GM19438 (cell line): ENCODE measurements around the gene MIER2.

Source experiments
- ATAC-seq: cut with Tn5 transposase; IDR thresholded peaks from one replicate; pipeline ENCODE4 v1.9.1; 2021; ENCODE audit warnings: low read depth; ENCODE audit not compliant: unreplicated experiment

MIER2 gene

GRCh38 chr19:310781-311496 is 33.7 kb downstream of the MIER2 start:
- ATAC-seq, result no peak

GRCh38 chr19:310141-310651 is 34.4 kb downstream of the MIER2 start:
- ATAC-seq, result no peak

GRCh38 chr19:309206-309565 is 35.4 kb downstream of the MIER2 start:
- ATAC-seq, result no peak

DNA sequence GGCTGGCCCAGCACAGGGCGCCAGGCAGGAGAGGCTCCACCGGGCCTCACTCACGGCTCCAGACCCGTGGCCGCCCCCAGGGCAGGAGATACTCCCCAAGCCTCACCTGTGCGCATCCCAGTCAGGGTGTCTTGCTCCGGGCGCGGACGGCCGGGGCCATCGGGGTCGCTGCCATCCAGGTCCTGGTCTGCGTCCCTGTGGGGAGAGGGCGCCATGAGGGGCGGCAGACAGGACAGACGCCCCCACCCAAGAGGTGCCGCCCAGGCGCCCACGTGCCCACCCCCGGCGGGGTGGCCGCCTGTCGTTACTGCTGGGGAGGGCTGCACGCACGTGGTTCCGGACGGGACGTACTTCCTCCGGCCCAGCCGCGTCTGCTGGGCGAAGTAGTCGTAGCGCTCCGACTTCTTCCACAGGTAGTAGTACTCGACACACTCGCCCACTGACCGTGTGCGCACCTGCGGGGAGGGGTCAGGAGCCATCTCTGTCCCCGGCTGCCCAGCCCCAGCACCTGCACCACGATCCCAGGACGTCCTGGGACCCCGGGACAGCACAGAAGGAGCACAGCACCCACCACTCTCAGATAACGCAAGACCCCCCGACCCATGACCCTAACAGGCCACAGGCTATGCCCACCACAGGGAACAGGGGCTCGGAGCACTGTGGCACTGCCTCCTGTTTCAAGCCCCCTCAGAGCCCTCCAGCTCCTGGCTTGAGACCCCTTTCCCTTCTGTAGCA is 36.0 kb downstream of the MIER2 start:
- ATAC-seq, result no peak

- no peak for ATAC-seq
Observed at GRCh38 chr19:307793-308420, 36.7 kb downstream of the MIER2 start.

DNA sequence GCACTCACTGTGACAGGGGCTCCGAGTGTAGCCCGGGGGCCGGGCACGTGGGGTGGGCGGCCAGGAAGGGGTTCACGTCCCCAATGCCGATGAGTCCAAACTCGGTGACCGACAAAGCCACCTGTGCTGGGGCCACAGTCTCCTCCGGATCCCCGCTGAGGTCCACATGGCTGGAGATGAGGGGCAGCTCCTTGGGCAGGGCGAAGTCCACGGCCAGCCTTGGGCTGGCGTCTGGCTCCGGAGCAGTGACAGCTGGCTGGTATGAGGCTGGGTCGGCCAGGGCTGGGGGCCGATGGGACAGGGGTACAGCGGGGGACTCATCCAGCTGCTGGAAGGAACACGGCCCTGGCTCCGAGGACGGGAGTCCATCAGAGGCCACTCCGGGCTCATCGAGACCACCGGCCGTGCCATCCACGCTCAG is 37.5 kb downstream of the MIER2 start:
- ATAC-seq, result no peak

GRCh38 chr19:306151-306900 is 38.3 kb downstream of the MIER2 start:
- ATAC-seq, result no peak

GRCh38 chr19:305240-306150 is 39.1 kb downstream of the MIER2 start:
- no peak for ATAC-seq

DNA sequence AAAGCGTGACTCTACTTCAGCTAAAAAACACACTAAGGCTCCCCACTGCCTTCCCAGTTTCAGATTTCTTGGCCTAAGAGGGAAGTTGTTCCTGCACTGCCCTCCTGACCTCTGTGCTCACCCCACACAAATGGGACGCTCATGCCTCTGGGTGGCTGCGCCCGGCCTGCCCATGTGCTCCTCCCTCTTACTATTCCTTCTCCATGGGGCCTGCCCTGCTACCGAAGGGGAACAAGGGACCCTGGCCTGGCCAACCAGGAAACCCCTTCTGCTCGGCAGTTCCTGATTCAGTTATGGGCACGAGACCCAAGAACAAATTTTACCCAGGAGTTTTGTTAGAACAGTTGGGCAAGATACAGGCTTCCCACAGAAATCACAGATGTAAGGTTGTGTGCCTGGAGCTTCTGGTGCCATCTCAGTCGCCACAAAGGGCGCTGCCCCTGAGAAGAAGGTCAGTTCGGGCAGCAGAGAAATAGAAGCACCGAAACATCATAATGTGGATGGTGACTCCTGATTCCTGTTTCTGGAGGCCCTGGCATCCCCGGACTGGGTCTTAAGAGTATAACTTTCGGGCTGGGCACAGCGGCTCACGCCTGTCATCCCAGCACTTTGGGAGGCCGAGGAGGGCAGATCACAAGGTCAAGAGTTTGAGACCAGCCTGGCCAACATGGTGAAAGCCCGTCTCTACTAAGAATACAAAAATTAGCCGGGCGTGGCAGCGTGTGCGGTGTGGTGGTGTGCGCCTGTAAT is 47.9 kb downstream of the MIER2 start:
- ATAC-seq, result no peak

GRCh38 chr19:295687-296370 is 48.8 kb downstream of the MIER2 start:
- no peak for ATAC-seq

DNA sequence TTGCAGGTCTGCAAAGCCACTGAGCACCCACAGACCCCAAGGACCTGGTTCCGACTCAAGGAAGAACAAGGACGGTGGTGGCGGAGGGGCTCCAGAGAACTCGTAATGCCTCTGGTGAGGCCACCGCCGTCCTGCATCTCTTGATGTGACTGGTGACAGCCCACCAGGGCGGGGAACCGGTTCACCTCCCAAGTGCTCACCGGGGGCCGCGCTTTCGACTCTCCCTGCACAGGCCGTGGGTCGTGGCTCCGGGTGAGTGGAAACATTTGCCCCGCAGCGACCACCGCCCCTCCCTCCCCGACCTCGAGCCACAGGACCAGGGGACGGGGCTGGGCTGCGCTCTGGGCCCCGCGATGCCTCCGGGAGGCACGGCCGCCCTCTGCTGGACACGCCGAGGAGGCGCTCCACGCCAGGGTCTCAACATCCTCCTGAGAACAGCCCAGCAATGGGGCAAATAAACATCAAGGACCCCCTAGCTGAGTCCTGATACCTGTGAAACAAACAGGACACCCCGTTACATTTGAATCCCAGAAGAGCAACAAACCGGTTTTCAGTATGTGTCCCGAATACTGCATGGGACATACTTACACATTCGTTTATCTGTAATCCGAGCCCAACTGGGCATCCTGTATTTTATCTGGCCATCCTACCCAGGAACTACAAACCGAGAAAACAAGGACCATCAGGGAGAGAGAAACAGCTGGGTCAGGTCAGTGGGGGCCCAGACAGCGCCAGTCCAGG is 49.5 kb downstream of the MIER2 start:
- no peak for ATAC-seq

- no peak for ATAC-seq
Observed at GRCh38 chr19:294341-294945, 50.2 kb downstream of the MIER2 start.

DNA sequence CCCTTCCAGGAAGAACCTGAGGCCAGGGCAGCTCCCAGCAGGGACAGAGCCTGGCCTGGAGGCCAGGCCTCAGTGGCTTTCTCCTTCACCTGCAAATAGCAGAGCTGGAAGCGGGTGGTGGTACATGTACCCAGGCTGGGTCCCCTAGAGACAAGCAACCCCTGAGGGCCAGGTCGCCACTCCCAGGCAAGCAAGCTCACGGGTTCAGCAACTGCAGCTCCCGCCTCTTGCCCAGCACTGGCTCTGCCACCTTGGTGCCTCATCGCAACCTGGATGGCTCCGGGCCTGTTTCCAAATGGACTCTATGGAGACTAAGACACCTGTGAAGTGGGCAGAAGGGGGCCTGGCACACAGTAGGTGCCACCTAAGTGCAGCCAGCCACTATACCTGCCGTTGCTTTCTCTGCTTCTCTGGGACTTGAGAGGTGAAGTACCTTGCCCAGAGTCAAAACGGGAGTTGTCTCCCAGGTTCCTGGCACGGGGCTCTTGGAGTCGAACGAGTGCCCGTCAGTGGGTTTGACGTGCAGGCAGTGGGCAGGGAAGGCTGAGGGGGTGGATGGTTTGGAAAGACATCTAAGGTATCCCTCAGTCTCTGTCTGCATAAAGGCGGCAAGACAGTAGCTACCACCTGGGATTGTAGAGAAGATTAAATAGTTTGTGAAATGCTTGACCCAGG is 51.0 kb downstream of the MIER2 start:
- no peak for ATAC-seq

DNA sequence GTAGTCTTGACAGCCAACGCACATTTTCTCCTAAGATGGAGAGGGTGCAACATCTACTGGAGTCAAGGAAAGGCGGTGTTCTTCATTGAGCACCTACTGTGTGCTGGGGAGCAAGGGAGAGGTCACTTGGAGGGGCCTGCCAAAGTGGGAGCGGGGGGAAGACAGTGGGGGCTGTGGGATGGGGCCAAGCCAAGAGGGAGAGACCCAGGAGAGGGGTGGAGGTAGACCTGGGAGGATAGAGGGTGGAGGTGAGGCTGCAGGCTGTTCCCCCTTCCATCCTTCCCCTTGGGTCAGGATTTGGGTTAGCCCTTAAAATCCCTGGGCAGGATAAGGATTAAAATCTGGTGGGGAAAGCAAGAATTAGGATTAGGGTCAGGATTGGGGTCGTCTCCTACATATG is 51.6 kb downstream of the MIER2 start:
- ATAC-seq, result no peak

GRCh38 chr19:292281-292884 is 52.2 kb downstream of the MIER2 start:
- ATAC-seq, result no peak

DNA sequence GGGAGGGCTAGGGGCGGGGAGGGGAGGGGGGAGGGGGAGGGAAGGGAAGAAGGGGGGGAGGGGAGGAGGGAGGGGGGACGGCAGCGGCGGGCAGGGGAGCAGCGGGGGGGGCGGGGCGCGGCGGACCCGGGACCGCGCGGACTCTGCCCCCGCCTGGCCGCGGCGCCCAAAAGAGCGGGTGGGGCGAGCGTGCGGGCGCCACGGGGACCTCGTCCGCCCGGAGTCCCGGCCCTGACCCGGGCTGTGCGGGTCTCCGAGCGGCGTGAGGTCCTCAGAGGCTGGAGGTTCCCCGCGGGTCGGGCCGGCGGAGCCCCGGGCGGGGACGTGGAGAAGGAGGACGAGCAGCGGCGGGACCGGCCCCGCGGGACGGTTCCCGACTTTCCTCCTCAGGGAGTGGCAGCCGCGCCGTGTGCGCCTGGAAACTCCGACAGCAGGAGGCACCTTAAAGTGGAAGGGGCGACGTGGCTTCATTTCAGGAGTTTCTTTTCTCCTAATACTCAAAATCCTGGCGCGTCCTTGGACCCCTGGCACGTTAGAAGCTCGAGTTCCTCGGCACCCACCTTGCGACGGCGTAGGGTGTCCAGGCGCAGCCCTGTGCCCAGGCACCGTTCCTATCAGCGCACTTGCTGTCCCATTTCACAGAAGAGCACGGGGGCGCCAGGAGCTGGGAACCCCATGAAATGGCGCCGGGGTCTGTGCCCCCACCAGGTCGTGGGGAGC is 52.9 kb downstream of the MIER2 start:
- ATAC-seq, result no peak
